H1 (cell line): ENCODE measurements around the gene LBR. TPM values are rescaled to one million over a fixed set of nuclear protein-coding genes. Genes with fewer than 3 reads are reported as not detected.

Experiments
- BRCA1 ChIP-seq: IDR thresholded peaks from 2 replicates; pipeline ENCODE4 v1.6.1; 2012; ENCODE audit warnings: low read depth, low read length, improper control_type of control experiment
- EGR1 ChIP-seq: IDR thresholded peaks from 2 replicates; pipeline ENCODE4 v1.6.1; 2011; ENCODE audit warnings: low read depth, low read length, borderline replicate concordance
- SRF ChIP-seq: IDR thresholded peaks from 2 replicates; pipeline ENCODE4 v1.6.1; 2011; ENCODE audit warnings: mild to moderate bottlenecking, low read depth, low read length, moderate library complexity
- polyA plus RNA-seq, 7 experiments: library from polyadenylated mRNA; depleted of rRNA in 3 of 7; stranded (reverse) in 5 of 7; unstranded in 2 of 7; fragments of >200 nt in 5 of 7; fragments of 200-250 nt in 2 of 7; gene quantifications; 1 replicate in 5 of 7; 2 replicates in 1 of 7; 4 replicates in 1 of 7; pipeline versions ENCODE4 v1.2.1 to v1.2.3, GENCODE V29; 2011 to 2013; ENCODE audit warnings: missing spikeins in 2 of 7, mixed read lengths in 2 of 7
- total RNA-seq: library from RNA; stranded (reverse); fragmentation: NEBNext Ultra II Directional; extraction: Animal tissue kit (Norgen Biotek cat#: 25700); gene quantifications from 2 replicates; pipeline ENCODE4 v1.2.1, GENCODE V29; 2021

LBR gene
- total and polyA plus RNA-seq, 2 of the 8 experiments (the other 6 are each of a cell fraction or from before 2014, with no cell fraction given): 32.1 to 89.8 TPM

DNA sequence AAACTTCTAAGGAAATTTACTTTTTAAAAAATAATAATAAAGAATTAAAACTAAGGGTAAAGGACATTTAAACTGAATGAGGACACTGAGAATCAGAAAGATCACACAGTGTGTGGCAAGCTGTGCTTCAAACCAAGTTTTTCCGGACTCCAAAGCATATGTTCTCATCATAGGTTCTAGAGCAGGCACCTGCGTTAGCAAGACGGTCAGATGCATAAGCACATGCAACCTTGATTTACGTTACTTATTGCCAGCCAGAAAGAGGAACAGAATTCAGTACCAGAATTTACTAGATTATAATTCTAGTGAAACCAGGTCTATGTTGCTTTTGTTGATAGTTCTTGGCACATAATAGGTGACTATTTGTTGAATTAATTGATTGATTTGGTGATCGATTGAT lies 6.2 kb upstream of the LBR start (continued):
- TF ChIP-seq BRCA1 (no peak), SRF (no peak), EGR1 (no peak)
